Dendritic cell treated with granulocyte-macrophage colony-stimulating factor and Interleukin-4, amounts not matched to agents 40 ng/mL and 50 ng/mL, for 4 days (primary cell): ENCODE data around the gene SPIRE2.
A peak's percentile ranks its signal among the peaks of the same experiment; 100 is the strongest.
"Not testable (repeated sequence)": the region's sequence is repeated elsewhere in the genome, so short reads cannot be mapped to it uniquely, and the experiment has no call there.

Experiments used
- H3K27ac Mint-ChIP-seq: one replicate; pipeline ENCODE4 v1.8.0; 2022; ENCODE audit warnings: mild to moderate bottlenecking, mixed read lengths
- H3K27me3 Mint-ChIP-seq: one replicate; pipeline ENCODE4 v1.8.0; 2022; ENCODE audit warnings: mild to moderate bottlenecking, mixed read lengths
- H3K36me3 Mint-ChIP-seq: one replicate; pipeline ENCODE4 v1.8.0; 2022; ENCODE audit warnings: low read depth, mixed read lengths
- H3K4me1 Mint-ChIP-seq: one replicate; pipeline ENCODE4 v1.8.0; 2022; ENCODE audit warnings: low read depth, mixed read lengths
- H3K4me3 Mint-ChIP-seq: one replicate; pipeline ENCODE4 v1.8.0; 2022; ENCODE audit warnings: mild to moderate bottlenecking, moderate library complexity, mixed read lengths
- H3K9me3 Mint-ChIP-seq: one replicate; pipeline ENCODE4 v1.8.0; 2022; ENCODE audit warnings: mixed read lengths
- intact Hi-C: fragments of 100-400 bp; cut with micrococcal nuclease; formaldehyde crosslinking; loops from one replicate; pipeline ENCODE4 v1.15.0; 2022

SPIRE2 gene

GRCh38 chr16:89828199-89828869, at the start of gene SPIRE2:
Gene SPIRE2 (plus strand): TSS chr16:89828475. CDS start chr16:89828551, 76 bp downstream.
- Mint-ChIP-seq H3K9me3 (no peaks in the 10 kb centered on the region), H3K4me1 (peaks cover 11% of the 10 kb centered on the region), H3K27ac (no peak within 1 kb of the TSS), H3K36me3 (no peaks in the 10 kb centered on the region), H3K27me3 (peaks cover 52% of the 10 kb centered on the region), H3K4me3 (peak within 1 kb of the TSS; percentile 57)
- intact Hi-C loops = loop anchor here (5.0 kb wide), 1 partner anchor 34 kb away; no protein-coding TSS in a partner anchor

- Mint-ChIP-seq H3K36me3 (peaks cover 24% of the 10 kb centered on the region), H3K27ac (no peak overlapping the region), H3K27me3 (no peaks in the 10 kb centered on the region), H3K4me3 (no peak overlapping the region), H3K9me3 (no peaks in the 10 kb centered on the region), H3K4me1 (no peaks in the 10 kb centered on the region)
- intact Hi-C loops = no loop called here
Observed at GRCh38 chr16:89779231-89779908, 48.9 kb upstream of the SPIRE2 start.

- no peaks in the 10 kb centered on the region for H3K4me1 Mint-ChIP-seq
- intact Hi-C loops = no loop called here
- H3K27ac Mint-ChIP-seq = no peak overlapping the region
Observed at GRCh38 chr16:89779909-89780305, 48.4 kb upstream of the SPIRE2 start.

GRCh38 chr16:89782489-89782888, 45.8 kb upstream of the SPIRE2 start:
- Mint-ChIP-seq H3K27ac (no peak overlapping the region), H3K27me3 (no peaks in the 10 kb centered on the region), H3K36me3 (peaks cover 30% of the 10 kb centered on the region), H3K9me3 (no peaks in the 10 kb centered on the region), H3K4me3 (no peak overlapping the region), H3K4me1 (no peaks in the 10 kb centered on the region)
- intact Hi-C loops = no loop called here

More at GRCh38 chr16:89779909-89780305, 48.4 kb upstream of the SPIRE2 start:
- Mint-ChIP-seq H3K9me3 (no peaks in the 10 kb centered on the region), H3K36me3 (peaks cover 29% of the 10 kb centered on the region), H3K4me3 (no peak overlapping the region), H3K27me3 (no peaks in the 10 kb centered on the region)

- peaks cover 30% of the 10 kb centered on the region for H3K36me3 Mint-ChIP-seq
- H3K4me3 Mint-ChIP-seq, H3K4me1 Mint-ChIP-seq, intact Hi-C loops, H3K27ac Mint-ChIP-seq, H3K27me3 Mint-ChIP-seq, H3K9me3 Mint-ChIP-seq: not testable (repeated sequence)
Observed at GRCh38 chr16:89783952-89784351, 44.3 kb upstream of the SPIRE2 start.

GRCh38 chr16:89784406-89784805, 43.9 kb upstream of the SPIRE2 start:
- H3K4me1 Mint-ChIP-seq = no peaks in the 10 kb centered on the region
- H3K36me3 Mint-ChIP-seq = peaks cover 30% of the 10 kb centered on the region
- intact Hi-C loops = no loop called here
- H3K27ac Mint-ChIP-seq = no peak overlapping the region
- no peaks in the 10 kb centered on the region for H3K27me3 Mint-ChIP-seq
- no peaks in the 10 kb centered on the region for H3K9me3 Mint-ChIP-seq
- no peak overlapping the region for H3K4me3 Mint-ChIP-seq

GRCh38 chr16:89785523-89786155, 42.6 kb upstream of the SPIRE2 start:
- H3K4me3 Mint-ChIP-seq = no peak overlapping the region
- H3K4me1 Mint-ChIP-seq = no peaks in the 10 kb centered on the region
- intact Hi-C loops = no loop called here
- H3K27ac Mint-ChIP-seq = no peak overlapping the region
- H3K36me3 Mint-ChIP-seq = peaks cover 30% of the 10 kb centered on the region
- H3K27me3 Mint-ChIP-seq = no peaks in the 10 kb centered on the region
- H3K9me3 Mint-ChIP-seq = no peaks in the 10 kb centered on the region

- no peaks in the 10 kb centered on the region for H3K4me1 Mint-ChIP-seq
- intact Hi-C loops = no loop called here
- no peaks in the 10 kb centered on the region for H3K27me3 Mint-ChIP-seq
- no peaks in the 10 kb centered on the region for H3K9me3 Mint-ChIP-seq
- no peak overlapping the region for H3K4me3 Mint-ChIP-seq
- no peak overlapping the region for H3K27ac Mint-ChIP-seq
- peaks cover 41% of the 10 kb centered on the region for H3K36me3 Mint-ChIP-seq
Observed at GRCh38 chr16:89786474-89787364, 41.6 kb upstream of the SPIRE2 start.

GRCh38 chr16:89787365-89787805, 40.9 kb upstream of the SPIRE2 start:
- Mint-ChIP-seq H3K9me3 (no peaks in the 10 kb centered on the region), H3K36me3 (peaks cover 45% of the 10 kb centered on the region), H3K27me3 (no peaks in the 10 kb centered on the region), H3K27ac (no peak overlapping the region), H3K4me3 (no peak overlapping the region), H3K4me1 (no peaks in the 10 kb centered on the region)
- intact Hi-C loops = no loop called here

- no peaks in the 10 kb centered on the region for H3K4me1 Mint-ChIP-seq
- intact Hi-C loops = no loop called here
- no peaks in the 10 kb centered on the region for H3K9me3 Mint-ChIP-seq
- peaks cover 39% of the 10 kb centered on the region for H3K36me3 Mint-ChIP-seq
- H3K27ac Mint-ChIP-seq = no peak overlapping the region
- H3K4me3 Mint-ChIP-seq = no peak overlapping the region
- H3K27me3 Mint-ChIP-seq = no peaks in the 10 kb centered on the region
Observed at GRCh38 chr16:89791278-89791995, 36.8 kb upstream of the SPIRE2 start.

GRCh38 chr16:89793092-89793491, 35.2 kb upstream of the SPIRE2 start:
- H3K27ac Mint-ChIP-seq, H3K4me3 Mint-ChIP-seq, H3K9me3 Mint-ChIP-seq, H3K4me1 Mint-ChIP-seq, H3K27me3 Mint-ChIP-seq: not testable (repeated sequence)
- peaks cover 35% of the 10 kb centered on the region for H3K36me3 Mint-ChIP-seq
- intact Hi-C loops = loop anchor here (1.0 kb wide), 2 partner anchors 87 to 93 kb away; no protein-coding TSS in a partner anchor

- H3K4me1 Mint-ChIP-seq = no peaks in the 10 kb centered on the region
- H3K27ac Mint-ChIP-seq = no peak overlapping the region
- intact Hi-C loops = loop anchor here (1.0 kb wide), 2 partner anchors 88 to 94 kb away; no protein-coding TSS in a partner anchor
- no peak overlapping the region for H3K4me3 Mint-ChIP-seq
- H3K27me3 Mint-ChIP-seq = no peaks in the 10 kb centered on the region
- H3K9me3 Mint-ChIP-seq = no peaks in the 10 kb centered on the region
- peaks cover 43% of the 10 kb centered on the region for H3K36me3 Mint-ChIP-seq
Observed at GRCh38 chr16:89793955-89794354, 34.3 kb upstream of the SPIRE2 start.

GRCh38 chr16:89795676-89796075, 32.6 kb upstream of the SPIRE2 start:
- H3K9me3 Mint-ChIP-seq = no peaks in the 10 kb centered on the region
- H3K27me3 Mint-ChIP-seq = no peaks in the 10 kb centered on the region
- intact Hi-C loops = no loop called here
- peaks cover 46% of the 10 kb centered on the region for H3K36me3 Mint-ChIP-seq
- H3K4me1 Mint-ChIP-seq = peaks cover 10% of the 10 kb centered on the region
- H3K27ac Mint-ChIP-seq = no peak overlapping the region
- H3K4me3 Mint-ChIP-seq = no peak overlapping the region
